Upper lobe of left lung (tissue), 6 donors: ENCODE data around the gene LARGE1. TPM values are rescaled to one million over a fixed set of nuclear protein-coding genes. Genes with fewer than 3 reads are reported as not detected.

Source experiments
- ATAC-seq, 2 donors: fragments of 200-7000 bp; cut with Tn5 transposase; one replicate each; pipeline ENCODE4 v1.9.1; 2022; ENCODE audit warnings: mild to moderate bottlenecking in 2 of 2, moderate library complexity in 2 of 2; ENCODE audit not compliant: low FRiP score in 2 of 2
- DNase-seq, 2 donors: peaks; one replicate each; pipeline ENCODE4 v3.0.0-alpha.2; 2019 to 2020
- H3K27ac ChIP-seq, 4 donors: fragments of 200-600 bp; sonication (generic); one replicate each; pipeline ENCODE4 v1.5.1; 2016 to 2019
- H3K27me3 ChIP-seq, 4 donors: fragments of 200-600 bp; sonication (generic); one replicate each; pipeline ENCODE4 v1.5.1; 2017 to 2019
- H3K36me3 ChIP-seq, 4 donors: fragments of 200-600 bp; sonication (generic); one replicate each; pipeline ENCODE4 v1.5.1; 2016 to 2019
- H3K4me1 ChIP-seq, 4 donors: fragments of 200-600 bp; sonication (generic); one replicate each; pipeline ENCODE4 v1.5.1; 2018 to 2019
- H3K4me3 ChIP-seq, 4 donors: fragments of 200-600 bp; sonication (generic); one replicate each; pipeline ENCODE4 v1.5.1; 2017 to 2019; ENCODE audit warnings: mild to moderate bottlenecking in 2 of 4, moderate library complexity in 1 of 4
- H3K9me3 ChIP-seq, 4 donors: fragments of 200-600 bp; sonication (generic); one replicate each; pipeline ENCODE4 v1.5.1; 2018 to 2019
- EP300 ChIP-seq, 4 donors: sonication (generic); formaldehyde crosslinking; IDR thresholded peaks; one replicate each; pipeline ENCODE4 v1.5.1; 2017; ENCODE audit warnings: antibody characterized with exemption in 4 of 4, control low read depth in 2 of 4
- POLR2A ChIP-seq, 4 donors: fragments of 450-650 bp; IDR thresholded peaks; one replicate each; pipeline ENCODE4 v1.5.1; 2016 to 2017; ENCODE audit warnings: antibody characterized with exemption in 4 of 4, mild to moderate bottlenecking in 2 of 4
- POLR2AphosphoS5 ChIP-seq, 2 donors: sonication (generic); formaldehyde crosslinking; IDR thresholded peaks; one replicate each; pipeline ENCODE4 v1.5.1; 2017; ENCODE audit warnings: antibody characterized with exemption in 2 of 2
- WGBS, 2 donors: methylation state at CpG; one replicate each; pipeline ENCODE4 v1.1.5; 2017 to 2018; 5-methylcytosine and 5-hydroxymethylcytosine counted together
- total RNA-seq, 6 donors: library from RNA; depleted of rRNA in 4 of 6; stranded (reverse); fragments of >200 nt in 4 of 6; gene quantifications; one replicate each; pipeline versions ENCODE4 v1.1.0 to v1.2.1, GENCODE V29; 2016 to 2021
- TF ChIP-seq, protein P1 (sequence below), 6 experiments: fragments of 450-650 bp in 4 of 6; fragments of 200-600 bp in 2 of 6; sonication (generic) in 2 of 6; IDR thresholded peaks; one replicate each; pipeline ENCODE4 v1.5.1; 2016 to 2019; ENCODE audit warnings: antibody characterized with exemption in 6 of 6
- donor health status: DM: no; HTN: no; CAD: no; lungs with moderate emphysema.
- donor health status: DM: no; HTN: yes; CAD: no; lungs with severe emphysema.

Gene LARGE1
- total RNA-seq, 6 donors from 2014 or later = 14.0 to 56.6 (median 25.3) TPM

DNA sequence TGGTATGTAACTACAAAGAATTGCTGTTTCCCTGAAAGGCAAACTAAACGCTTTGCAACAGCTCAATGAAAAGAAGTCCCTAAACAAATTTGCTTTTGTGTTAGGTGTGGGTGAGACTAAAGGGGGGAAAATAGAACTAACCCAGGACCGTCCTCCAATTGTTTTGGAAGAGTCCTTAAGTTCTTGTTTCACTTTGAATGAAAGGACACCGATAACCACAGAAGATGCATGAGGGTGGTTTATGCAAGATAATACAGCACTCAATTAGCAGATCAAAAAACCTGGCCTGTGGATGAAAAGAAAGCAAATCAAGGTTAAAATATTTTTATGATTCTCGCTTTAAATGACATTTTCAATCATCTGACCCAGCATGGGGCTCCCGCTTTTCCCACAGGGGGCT is 557.6 kb downstream of the LARGE1 start:
- H3K4me1 ChIP-seq = no peaks in the 10 kb centered on the region
- TF ChIP-seq, protein P1, sequence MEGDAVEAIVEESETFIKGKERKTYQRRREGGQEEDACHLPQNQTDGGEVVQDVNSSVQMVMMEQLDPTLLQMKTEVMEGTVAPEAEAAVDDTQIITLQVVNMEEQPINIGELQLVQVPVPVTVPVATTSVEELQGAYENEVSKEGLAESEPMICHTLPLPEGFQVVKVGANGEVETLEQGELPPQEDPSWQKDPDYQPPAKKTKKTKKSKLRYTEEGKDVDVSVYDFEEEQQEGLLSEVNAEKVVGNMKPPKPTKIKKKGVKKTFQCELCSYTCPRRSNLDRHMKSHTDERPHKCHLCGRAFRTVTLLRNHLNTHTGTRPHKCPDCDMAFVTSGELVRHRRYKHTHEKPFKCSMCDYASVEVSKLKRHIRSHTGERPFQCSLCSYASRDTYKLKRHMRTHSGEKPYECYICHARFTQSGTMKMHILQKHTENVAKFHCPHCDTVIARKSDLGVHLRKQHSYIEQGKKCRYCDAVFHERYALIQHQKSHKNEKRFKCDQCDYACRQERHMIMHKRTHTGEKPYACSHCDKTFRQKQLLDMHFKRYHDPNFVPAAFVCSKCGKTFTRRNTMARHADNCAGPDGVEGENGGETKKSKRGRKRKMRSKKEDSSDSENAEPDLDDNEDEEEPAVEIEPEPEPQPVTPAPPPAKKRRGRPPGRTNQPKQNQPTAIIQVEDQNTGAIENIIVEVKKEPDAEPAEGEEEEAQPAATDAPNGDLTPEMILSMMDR (IDR thresholded peaks at IDR 0.05) = no peak
- TF ChIP-seq EP300 (IDR thresholded peaks at IDR 0.05) = no peak
- TF ChIP-seq POLR2AphosphoS5 (IDR thresholded peaks at IDR 0.05) = no peak
- TF ChIP-seq POLR2A (IDR thresholded peaks at IDR 0.05) = no peak
- no peaks in the 10 kb centered on the region for H3K36me3 ChIP-seq
- no peaks in the 10 kb centered on the region for H3K9me3 ChIP-seq
- no peaks in the 10 kb centered on the region for H3K27me3 ChIP-seq
- ATAC-seq = no peak
- 82 to 87% methylated on average over 5 of the region's 5 CpGs for WGBS, 2 donors
- no peak overlapping the region for H3K27ac ChIP-seq
- DNase-seq = no peak
- H3K4me3 ChIP-seq = no peak overlapping the region

DNA sequence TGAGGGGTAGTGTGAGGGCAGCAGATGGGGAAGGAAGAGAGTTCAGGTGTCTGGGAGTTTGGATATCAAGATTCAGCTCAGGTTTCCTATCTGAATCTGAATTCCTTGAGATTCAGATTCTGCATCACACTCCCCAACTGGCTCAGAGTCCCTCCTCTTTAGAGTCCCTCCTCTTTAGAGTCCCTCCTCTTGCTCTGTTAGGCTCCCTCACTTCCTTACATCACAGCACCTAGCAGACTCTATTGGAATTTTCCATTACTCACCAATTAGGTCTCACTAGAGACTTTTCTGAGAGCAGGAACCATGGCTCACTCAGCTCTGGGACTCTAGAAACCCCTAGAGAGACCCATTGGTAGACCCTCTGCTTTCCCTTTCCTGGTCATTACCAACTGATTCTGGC is 558.7 kb downstream of the LARGE1 start:
- DNase-seq (no peak), ATAC-seq (no peak)
- H3K4me1 ChIP-seq = no peaks in the 10 kb centered on the region
- no peak overlapping the region for H3K27ac ChIP-seq
- H3K36me3 ChIP-seq = no peaks in the 10 kb centered on the region
- TF ChIP-seq, protein P1 (IDR thresholded peaks at IDR 0.05) = no peak
- TF ChIP-seq POLR2A (IDR thresholded peaks at IDR 0.05) = no peak
- TF ChIP-seq POLR2AphosphoS5 (IDR thresholded peaks at IDR 0.05) = no peak
- no peak for TF ChIP-seq EP300 (IDR thresholded peaks at IDR 0.05)
- H3K4me3 ChIP-seq = no peak overlapping the region
- H3K9me3 ChIP-seq = no peaks in the 10 kb centered on the region
- H3K27me3 ChIP-seq = no peaks in the 10 kb centered on the region

DNA sequence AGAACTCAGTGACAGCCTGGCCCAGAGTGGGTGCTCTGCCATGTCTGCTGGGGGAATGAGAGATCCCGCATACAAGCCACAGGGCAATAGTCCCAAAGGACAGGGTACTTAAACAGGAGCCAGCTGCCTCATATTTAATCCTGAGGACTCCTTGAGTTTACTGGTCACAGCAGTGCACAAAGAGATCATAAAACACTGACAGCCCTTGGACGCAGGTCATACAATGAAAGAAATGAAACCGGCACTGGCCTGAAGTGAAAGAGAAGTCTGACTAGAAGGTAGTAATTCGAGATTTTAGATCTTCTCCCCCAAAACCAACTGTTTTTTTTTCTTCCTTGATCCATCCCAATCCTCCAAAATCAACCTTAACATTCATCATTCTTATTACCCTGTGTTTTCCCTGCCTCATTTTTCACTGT is 562.3 kb downstream of the LARGE1 start:
- TF ChIP-seq POLR2AphosphoS5 (IDR thresholded peaks at IDR 0.05) (no peak), POLR2A (IDR thresholded peaks at IDR 0.05) (no peak), EP300 (IDR thresholded peaks at IDR 0.05) (no peak)
- TF ChIP-seq, protein P1 (IDR thresholded peaks at IDR 0.05) = no peak

DNA sequence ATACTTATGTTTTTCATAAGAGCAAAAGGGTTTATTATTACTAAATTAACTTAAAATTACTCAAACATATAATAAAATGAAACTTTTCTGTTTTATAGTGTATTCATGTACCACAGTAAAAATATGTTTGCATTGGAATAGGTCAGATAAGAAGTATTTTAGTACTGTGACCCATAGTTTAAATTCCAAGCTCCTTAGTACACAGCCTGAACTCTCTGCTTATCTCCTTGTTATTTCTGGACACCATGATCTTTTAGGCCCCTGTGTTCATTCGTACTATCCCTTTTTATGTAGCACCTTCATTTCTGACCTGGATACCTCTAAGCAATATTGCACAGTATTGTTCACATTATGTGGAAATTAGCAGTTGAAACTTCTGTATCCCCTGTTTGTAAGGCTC is 565.3 kb downstream of the LARGE1 start:
- WGBS, 2 donors = 65 to 91% methylated on average over 1 of the region's 1 CpG
- Histone ChIP-seq H3K9me3 (no peaks in the 10 kb centered on the region), H3K27me3 (no peaks in the 10 kb centered on the region), H3K4me3 (no peak overlapping the region), H3K27ac (no peak overlapping the region), H3K36me3 (no peaks in the 10 kb centered on the region), H3K4me1 (no peaks in the 10 kb centered on the region)
- TF ChIP-seq POLR2AphosphoS5 (IDR thresholded peaks at IDR 0.05) = no peak
- ATAC-seq (no peak), DNase-seq (no peak)

More for the DNA sequence above, 562.3 kb downstream of the LARGE1 start:
- 86 to 90% methylated on average over 4 of the region's 4 CpGs for whole genome bisulfite sequencing, 2 donors
- ATAC-seq (no peak), DNase-seq (no peak)
- Histone ChIP-seq H3K9me3 (no peaks in the 10 kb centered on the region), H3K4me1 (no peaks in the 10 kb centered on the region), H3K36me3 (no peaks in the 10 kb centered on the region), H3K27me3 (no peaks in the 10 kb centered on the region), H3K27ac (no peak overlapping the region), H3K4me3 (no peak overlapping the region)

DNA sequence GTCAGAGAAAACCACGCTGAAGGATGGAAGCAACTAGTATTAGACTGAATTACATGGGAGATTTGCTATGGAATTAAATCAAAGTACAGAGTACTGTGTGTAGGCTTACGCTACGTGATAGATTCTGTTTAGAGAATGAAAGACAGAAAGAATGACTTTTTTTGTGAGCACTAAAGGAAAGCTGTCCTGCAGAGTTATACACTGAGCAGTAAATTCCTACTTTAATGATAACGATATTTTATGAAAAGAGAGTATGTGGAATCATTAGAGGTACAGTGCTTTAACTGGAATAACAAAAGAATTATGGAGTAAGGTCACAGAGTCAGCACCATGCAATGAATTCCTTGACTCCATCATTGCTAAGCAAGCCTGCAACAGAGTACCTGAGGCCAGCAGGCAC is 566.8 kb downstream of the LARGE1 start:
- Histone ChIP-seq H3K4me3 (no peak overlapping the region), H3K9me3 (no peaks in the 10 kb centered on the region), H3K27me3 (no peaks in the 10 kb centered on the region), H3K4me1 (no peaks in the 10 kb centered on the region), H3K36me3 (no peaks in the 10 kb centered on the region), H3K27ac (no peak overlapping the region)
- WGBS, 2 donors = 88 to 93% methylated on average over 4 of the region's 4 CpGs
- no peak for TF ChIP-seq POLR2AphosphoS5 (IDR thresholded peaks at IDR 0.05)
- no peak for TF ChIP-seq POLR2A (IDR thresholded peaks at IDR 0.05)
- TF ChIP-seq, protein P1 (IDR thresholded peaks at IDR 0.05) = no peak
- no peak for TF ChIP-seq EP300 (IDR thresholded peaks at IDR 0.05)
- DNase-seq (no peak), ATAC-seq (no peak)
